ENCODE measurements around the gene DIP2B. TPM values are rescaled to one million over a fixed set of nuclear protein-coding genes. Genes with fewer than 3 reads are reported as not detected.

The DIP2B gene
- total RNA-seq, 3 donors from 2014 or later, result 28.3 to 39.8 (median 34.7) TPM

GRCh38 chr12:50547742-50548141 is 43.0 kb downstream of the DIP2B start:
- peaks cover 34% of the 10 kb centered on the region for H3K4me1 ChIP-seq (ENCODE audit: low read depth)
- ATAC-seq, result no peak
- H3K36me3 ChIP-seq (ENCODE audit: low read depth), result no peaks in the 10 kb centered on the region
- no peaks in the 10 kb centered on the region for H3K9me3 ChIP-seq
- H3K4me3 ChIP-seq, result no peak overlapping the region
- DNase-seq, result no peak
- no peak for TF ChIP-seq CTCF (IDR thresholded peaks at IDR 0.05)
- intact Hi-C loops (cut with DNase I, micrococcal nuclease), result no loop called here

- Histone ChIP-seq H3K4me1 (ENCODE audit: low read depth) (peaks cover 31% of the 10 kb centered on the region), H3K4me3 (no peak overlapping the region), H3K36me3 (ENCODE audit: low read depth) (no peaks in the 10 kb centered on the region), H3K9me3 (no peaks in the 10 kb centered on the region)
- no peak for TF ChIP-seq CTCF (IDR thresholded peaks at IDR 0.05)
- intact Hi-C loops (cut with DNase I, micrococcal nuclease), result no loop called here
- ATAC-seq, result no peak
- DNase-seq, result no peak
Observed at GRCh38 chr12:50549885-50550284, 45.1 kb downstream of the DIP2B start.

- intact Hi-C loops (cut with DNase I, micrococcal nuclease), result no loop called here
- ATAC-seq (peak; percentile 83), DNase-seq (peak in 1 of 3 donors; percentile 59)
- no peaks in the 10 kb centered on the region for H3K9me3 ChIP-seq
- no peaks in the 10 kb centered on the region for H3K36me3 ChIP-seq (ENCODE audit: low read depth)
- TF ChIP-seq CTCF (IDR thresholded peaks at IDR 0.05), result no peak
- peaks cover 31% of the 10 kb centered on the region for H3K4me1 ChIP-seq (ENCODE audit: low read depth)
- no peak overlapping the region for H3K4me3 ChIP-seq
Observed at GRCh38 chr12:50550530-50551223, 45.9 kb downstream of the DIP2B start.

- Histone ChIP-seq H3K4me3 (no peak overlapping the region), H3K36me3 (ENCODE audit: low read depth) (no peaks in the 10 kb centered on the region), H3K4me1 (ENCODE audit: low read depth) (peaks cover 24% of the 10 kb centered on the region), H3K9me3 (no peaks in the 10 kb centered on the region)
- no peak for ATAC-seq
- no peak for DNase-seq
- TF ChIP-seq CTCF (IDR thresholded peaks at IDR 0.05), result no peak
- intact Hi-C loops (cut with DNase I, micrococcal nuclease), result no loop called here
Observed at GRCh38 chr12:50551866-50552265, 47.1 kb downstream of the DIP2B start.

GRCh38 chr12:50554651-50555050 is 49.9 kb downstream of the DIP2B start:
- ATAC-seq (no peak), DNase-seq (no peak)
- no peak for TF ChIP-seq CTCF (IDR thresholded peaks at IDR 0.05)
- Histone ChIP-seq H3K36me3 (ENCODE audit: low read depth) (no peaks in the 10 kb centered on the region), H3K9me3 (no peaks in the 10 kb centered on the region), H3K4me3 (no peak overlapping the region), H3K4me1 (ENCODE audit: low read depth) (peaks cover 7% of the 10 kb centered on the region)
- intact Hi-C loops (cut with DNase I, micrococcal nuclease), result no loop called here
